A549 (cell line): ENCODE measurements around the gene SEC22A.

Experiments
- CHD4 ChIP-seq: fragments of 200-600 bp; sonication (generic); IDR thresholded peaks from 2 replicates; pipeline ENCODE4 v1.6.1; 2016; ENCODE audit warnings: antibody characterized with exemption, mild to moderate bottlenecking, borderline replicate concordance
- CTCF ChIP-seq: fragments of >200 bp; sonication (Bioruptor Twin); formaldehyde crosslinking; IDR thresholded peaks from 3 replicates; pipeline ENCODE4 v1.5.1; 2016
- ELK1 ChIP-seq: fragments of 150-350 bp; IDR thresholded peaks from 2 replicates; pipeline ENCODE4 v1.6.1; 2014; ENCODE audit warnings: low read depth, mild to moderate bottlenecking, low read length
- EP300 ChIP-seq, 2 experiments: fragments of >200 bp; sonication (Bioruptor Twin); formaldehyde crosslinking; IDR thresholded peaks; 2 replicates in 1 of 2; 3 replicates in 1 of 2; pipeline ENCODE4 v1.6.1; 2016 to 2017
- FOXS1 ChIP-seq: fragments of 250-450 bp; sonication (Bioruptor Pico); IDR thresholded peaks from 2 replicates; pipeline ENCODE4 v1.5.0; 2020; ENCODE audit warnings: mild to moderate bottlenecking, moderate library complexity
- HMGXB4 ChIP-seq: fragments of 250-450 bp; sonication (Bioruptor Pico); IDR thresholded peaks from 2 replicates; pipeline ENCODE4 v1.5.0; 2021; ENCODE audit warnings: mild to moderate bottlenecking, moderate library complexity, borderline replicate concordance
- POLR2A ChIP-seq: IDR thresholded peaks from 2 replicates; pipeline ENCODE4 v1.6.1; 2012; ENCODE audit warnings: mild to moderate bottlenecking, low read length
- REST ChIP-seq: fragments of 200-600 bp; sonication (generic); IDR thresholded peaks from 2 replicates; pipeline ENCODE4 v1.6.1; 2016; ENCODE audit warnings: antibody characterized with exemption, mild to moderate bottlenecking, moderate library complexity
- RNF2 ChIP-seq: fragments of 200-600 bp; sonication (generic); IDR thresholded peaks from 2 replicates; pipeline ENCODE4 v1.6.1; 2016; ENCODE audit warnings: low read depth, mild to moderate bottlenecking, antibody characterized with exemption, moderate library complexity, borderline replicate concordance

GRCh38 chr3:123302961-123303360, 101.2 kb downstream of the SEC22A start:
- TF ChIP-seq REST, result no peak
- TF ChIP-seq POLR2A, result no peak
- TF ChIP-seq ELK1, result no peak
- TF ChIP-seq CTCF, result no peak
- no peak for TF ChIP-seq EP300 (IDR thresholded peaks at IDR 0.05)
- TF ChIP-seq HMGXB4 (CRISPR knock-in tag), result no peak
- no peak for TF ChIP-seq FOXS1 (CRISPR knock-in tag)
- no peak for TF ChIP-seq CHD4
- no peak for TF ChIP-seq RNF2
